Measurements from ENCODE around the gene TMEM229B. TPM values are rescaled to one million over a fixed set of nuclear protein-coding genes. Genes with fewer than 3 reads are reported as not detected.

TMEM229B gene
- total RNA-seq, 1 donor from 2014 or later: 5.5 TPM

GRCh38 chr14:67526181-67526580, 37.7 kb upstream of the TMEM229B start:
- H3K4me1 ChIP-seq: no peaks in the 10 kb centered on the region
- H3K4me3 ChIP-seq: no peak overlapping the region
- no peaks in the 10 kb centered on the region for H3K9me3 ChIP-seq
- TF ChIP-seq CTCF (IDR thresholded peaks at IDR 0.05): no peak
- H3K36me3 ChIP-seq: no peaks in the 10 kb centered on the region
- H3K27ac ChIP-seq: no peak overlapping the region
- DNase-seq (ENCODE audit: low spot score in 2 of 2): no peak
- H3K27me3 ChIP-seq: no peaks in the 10 kb centered on the region
- intact Hi-C loops (cut with DNase I): no loop called here

GRCh38 chr14:67525389-67525788, 36.9 kb upstream of the TMEM229B start:
- Histone ChIP-seq H3K4me3 (no peak overlapping the region), H3K27ac (no peak overlapping the region), H3K36me3 (no peaks in the 10 kb centered on the region), H3K4me1 (no peaks in the 10 kb centered on the region), H3K27me3 (no peaks in the 10 kb centered on the region), H3K9me3 (no peaks in the 10 kb centered on the region)
- TF ChIP-seq CTCF (IDR thresholded peaks at IDR 0.05): no peak
- no peak for DNase-seq (ENCODE audit: low spot score in 2 of 2)
- intact Hi-C loops (cut with DNase I): no loop called here

- H3K36me3 ChIP-seq: no peaks in the 10 kb centered on the region
- H3K27me3 ChIP-seq: no peaks in the 10 kb centered on the region
- no peak for TF ChIP-seq CTCF (IDR thresholded peaks at IDR 0.05)
- intact Hi-C loops (cut with DNase I): loop anchor here (5.0 kb wide), 1 partner anchor 178 kb away; the partner anchor contains the start of gene RDH12
- H3K4me3 ChIP-seq: no peak overlapping the region
- no peaks in the 10 kb centered on the region for H3K4me1 ChIP-seq
- no peak overlapping the region for H3K27ac ChIP-seq
- H3K9me3 ChIP-seq: no peaks in the 10 kb centered on the region
- DNase-seq (ENCODE audit: low spot score in 2 of 2): no peak
Observed at GRCh38 chr14:67524634-67524963, 36.1 kb upstream of the TMEM229B start.

- H3K4me3 ChIP-seq: no peak overlapping the region
- no peaks in the 10 kb centered on the region for H3K9me3 ChIP-seq
- no peaks in the 10 kb centered on the region for H3K36me3 ChIP-seq
- TF ChIP-seq CTCF (IDR thresholded peaks at IDR 0.05): no peak
- H3K27me3 ChIP-seq: no peaks in the 10 kb centered on the region
- no peak overlapping the region for H3K27ac ChIP-seq
- no peak for DNase-seq (ENCODE audit: low spot score in 2 of 2)
- no peaks in the 10 kb centered on the region for H3K4me1 ChIP-seq
- intact Hi-C loops (cut with DNase I): loop anchor here (5.0 kb wide), 1 partner anchor 178 kb away; the partner anchor contains the start of gene RDH12
Observed at GRCh38 chr14:67523764-67524633, 35.5 kb upstream of the TMEM229B start.

- no peak overlapping the region for H3K27ac ChIP-seq
- no peaks in the 10 kb centered on the region for H3K9me3 ChIP-seq
- no peak for TF ChIP-seq CTCF (IDR thresholded peaks at IDR 0.05)
- no peak overlapping the region for H3K4me3 ChIP-seq
- H3K27me3 ChIP-seq: no peaks in the 10 kb centered on the region
- DNase-seq (ENCODE audit: low spot score in 2 of 2): no peak
- no peaks in the 10 kb centered on the region for H3K4me1 ChIP-seq
- intact Hi-C loops (cut with DNase I): loop anchor here (5.0 kb wide), 1 partner anchor 180 kb away; the partner anchor contains the start of gene RDH12
- H3K36me3 ChIP-seq: no peaks in the 10 kb centered on the region
Observed at GRCh38 chr14:67522270-67522669, 33.7 kb upstream of the TMEM229B start.

All from ascending aorta (tissue), 2 donors.